ENCODE results near the gene NDUFS8.

- TF ChIP-seq, protein P1, sequence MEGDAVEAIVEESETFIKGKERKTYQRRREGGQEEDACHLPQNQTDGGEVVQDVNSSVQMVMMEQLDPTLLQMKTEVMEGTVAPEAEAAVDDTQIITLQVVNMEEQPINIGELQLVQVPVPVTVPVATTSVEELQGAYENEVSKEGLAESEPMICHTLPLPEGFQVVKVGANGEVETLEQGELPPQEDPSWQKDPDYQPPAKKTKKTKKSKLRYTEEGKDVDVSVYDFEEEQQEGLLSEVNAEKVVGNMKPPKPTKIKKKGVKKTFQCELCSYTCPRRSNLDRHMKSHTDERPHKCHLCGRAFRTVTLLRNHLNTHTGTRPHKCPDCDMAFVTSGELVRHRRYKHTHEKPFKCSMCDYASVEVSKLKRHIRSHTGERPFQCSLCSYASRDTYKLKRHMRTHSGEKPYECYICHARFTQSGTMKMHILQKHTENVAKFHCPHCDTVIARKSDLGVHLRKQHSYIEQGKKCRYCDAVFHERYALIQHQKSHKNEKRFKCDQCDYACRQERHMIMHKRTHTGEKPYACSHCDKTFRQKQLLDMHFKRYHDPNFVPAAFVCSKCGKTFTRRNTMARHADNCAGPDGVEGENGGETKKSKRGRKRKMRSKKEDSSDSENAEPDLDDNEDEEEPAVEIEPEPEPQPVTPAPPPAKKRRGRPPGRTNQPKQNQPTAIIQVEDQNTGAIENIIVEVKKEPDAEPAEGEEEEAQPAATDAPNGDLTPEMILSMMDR (IDR thresholded peaks at IDR 0.05; ENCODE audit: insufficient read depth, low read length): no peak
- no peak for TF ChIP-seq GABPA (IDR thresholded peaks at IDR 0.05; ENCODE audit: low read depth)
- TF ChIP-seq POLR2AphosphoS5 (IDR thresholded peaks at IDR 0.05; ENCODE audit: low read depth): no peak
- TF ChIP-seq SPI1 (IDR thresholded peaks at IDR 0.05; ENCODE audit: borderline replicate concordance, low read depth): no peak
- no peak for TF ChIP-seq REST (IDR thresholded peaks at IDR 0.05; ENCODE audit: insufficient replicate concordance, low read depth)
These were observed 47.4 kb downstream of the NDUFS8 start for GRCh38 chr11:68077617-68078582.

Data from HL-60 (cell line).